ENCODE measurements around the gene CYYR1.

- TF ChIP-seq POLR2AphosphoS5 (IDR thresholded peaks at IDR 0.05) (no peak), CTCF (IDR thresholded peaks at IDR 0.05) (no peak), POLR2A (IDR thresholded peaks at IDR 0.05) (no peak)
These were observed 151.4 kb downstream of the CYYR1 start for GRCh38 chr21:26421724-26422123.
